Fibroblast of skin of left quadriceps (primary cell): ENCODE data around the gene RGS14.
A peak's percentile ranks its signal among the peaks of the same experiment; 100 is the strongest.
"Not testable (repeated sequence)": the region's sequence is repeated elsewhere in the genome, so short reads cannot be mapped to it uniquely, and the experiment has no call there.

Experiments
- DNase-seq, 2 experiments: peaks; one replicate each; pipeline ENCODE4 v3.0.0-alpha.2; 2013; ENCODE audit warnings: low read depth in 2 of 2

Gene RGS14

GRCh38 chr5:177403792-177404640, 46.3 kb downstream of the RGS14 start:
- DNase-seq = no peak

DNA sequence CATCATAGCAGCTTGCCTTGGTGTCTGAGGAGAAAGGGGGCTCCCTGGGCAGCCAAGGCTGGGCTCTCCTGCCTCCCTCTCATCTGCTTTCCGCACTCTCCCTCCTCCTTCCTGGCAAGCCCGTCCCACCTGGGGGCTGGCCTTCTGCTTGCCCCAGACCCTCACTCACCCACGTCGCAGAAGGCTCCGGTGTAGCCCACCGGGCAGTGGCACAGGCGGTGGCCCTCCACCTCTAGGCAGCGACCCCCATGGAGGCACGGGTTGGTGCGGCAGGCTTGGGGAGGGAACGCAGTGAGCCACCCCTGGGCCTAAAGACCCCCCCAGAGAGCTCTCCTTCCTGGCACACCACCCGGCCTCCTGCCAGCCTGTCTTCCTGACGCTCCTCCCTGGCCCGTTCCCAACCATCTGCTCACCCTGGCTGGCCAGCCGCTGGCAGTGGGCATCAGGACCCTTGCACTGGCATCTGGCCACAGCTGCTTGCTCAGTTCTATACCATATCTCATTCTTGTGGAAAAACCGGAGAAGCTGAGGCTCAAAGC, 47.0 kb downstream of the RGS14 start:
- DNase-seq = no peak

DNA sequence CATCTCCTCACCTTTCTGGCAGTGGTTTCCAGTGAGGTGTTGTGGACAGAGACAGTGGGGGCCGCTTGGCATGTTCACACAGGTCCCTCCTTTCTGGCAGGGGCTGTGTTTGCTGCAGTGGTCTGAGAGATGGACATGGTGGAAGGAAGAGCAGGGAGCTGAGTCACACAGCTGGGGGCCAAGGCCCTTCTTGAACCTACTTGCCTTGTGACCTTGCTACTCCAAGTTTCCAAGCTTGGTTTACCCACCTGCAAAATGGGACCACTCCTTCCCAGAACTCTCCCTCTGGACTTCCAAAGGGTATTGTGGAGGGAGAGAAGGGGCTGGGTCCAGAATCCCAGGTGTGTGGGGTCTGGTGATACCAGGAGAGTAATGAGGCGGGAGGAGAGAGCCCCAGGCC, 47.6 kb downstream of the RGS14 start:
- DNase-seq = no peak

DNA sequence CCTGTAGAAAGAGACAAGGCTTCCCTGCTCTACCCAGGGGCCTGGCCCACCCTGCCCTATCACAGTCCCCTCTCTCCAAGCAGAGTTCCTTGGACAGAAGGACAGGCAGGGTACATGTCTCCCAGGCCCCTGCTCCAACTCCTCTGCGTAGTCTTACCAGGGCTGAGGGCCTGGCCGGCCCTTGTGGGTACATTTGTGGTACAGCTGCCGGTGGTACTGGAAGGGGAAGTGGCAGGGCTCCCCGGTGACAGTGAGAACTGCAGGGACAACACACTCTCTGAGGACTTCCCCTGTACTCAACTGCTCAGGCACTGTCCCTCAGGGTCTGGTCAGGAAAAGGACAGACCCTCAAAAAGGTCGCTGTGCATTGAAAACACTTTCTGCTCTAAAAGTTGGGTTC, 48.1 kb downstream of the RGS14 start:
- DNase-seq = no peak

DNA sequence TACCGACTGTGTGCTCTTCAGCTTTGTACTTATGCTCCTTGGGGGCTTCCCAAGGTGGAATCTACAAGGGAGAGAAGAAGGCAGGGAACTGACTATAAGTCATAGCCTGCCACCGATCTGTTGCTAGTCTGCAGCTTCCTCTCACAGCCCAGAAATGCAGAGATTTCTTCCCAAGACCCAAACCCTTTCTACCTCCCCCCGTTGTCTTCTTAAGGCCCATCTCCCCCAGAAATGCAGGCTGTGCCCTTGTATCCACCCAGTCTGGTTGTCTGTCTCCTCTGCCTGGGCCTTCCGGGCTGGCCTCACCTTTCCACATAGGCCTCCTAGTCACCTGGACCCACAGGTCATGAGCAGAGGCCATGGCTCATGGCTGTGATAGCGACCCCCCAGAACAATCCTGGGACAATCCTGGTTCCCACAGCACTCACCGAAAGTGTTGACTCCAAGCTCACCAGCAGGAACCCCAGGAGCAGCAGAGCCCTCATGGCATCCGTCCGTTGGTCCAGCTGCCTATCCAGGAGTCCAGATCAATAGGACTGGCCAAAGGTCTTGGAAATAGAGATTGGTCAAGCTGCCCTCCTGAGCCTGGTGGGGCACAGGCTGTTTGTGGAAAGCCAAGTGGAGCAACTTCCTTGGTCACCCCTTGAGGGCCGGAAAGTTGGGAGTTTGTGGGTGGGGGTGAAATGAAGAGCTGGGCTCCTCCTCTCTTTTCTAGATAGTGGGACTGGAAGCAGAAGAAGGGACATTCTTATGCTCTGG, 51.5 kb downstream of the RGS14 start, which contains the start of gene F12:
TSS of gene F12 (minus strand) at position 522 of the 759 bp plus-strand sequence. CDS start at position 485, 37 bp downstream.
- no peak for DNase-seq

DNA sequence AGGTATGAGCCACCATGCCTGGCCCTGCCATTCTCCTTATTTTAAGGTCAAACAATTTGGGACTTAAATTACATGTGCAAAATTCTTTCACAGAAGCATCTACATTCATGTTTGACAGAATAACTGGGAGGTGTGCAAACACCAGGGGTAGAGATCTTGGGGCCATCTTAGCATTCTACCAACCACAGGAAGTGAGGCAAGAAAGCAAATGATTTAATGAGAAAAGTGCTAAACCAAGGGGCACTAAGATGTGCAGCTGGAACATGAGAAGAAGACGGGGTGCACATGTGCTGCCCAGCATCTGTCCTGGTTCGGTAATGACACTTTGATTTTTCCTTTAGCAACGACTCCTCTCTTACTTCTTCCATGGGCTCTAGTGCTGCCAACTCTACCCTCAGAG, 52.9 kb downstream of the RGS14 start:
- no peak for DNase-seq

- DNase-seq = no peak
Observed at GRCh38 chr5:177412603-177413233, 55.0 kb downstream of the RGS14 start.

DNA sequence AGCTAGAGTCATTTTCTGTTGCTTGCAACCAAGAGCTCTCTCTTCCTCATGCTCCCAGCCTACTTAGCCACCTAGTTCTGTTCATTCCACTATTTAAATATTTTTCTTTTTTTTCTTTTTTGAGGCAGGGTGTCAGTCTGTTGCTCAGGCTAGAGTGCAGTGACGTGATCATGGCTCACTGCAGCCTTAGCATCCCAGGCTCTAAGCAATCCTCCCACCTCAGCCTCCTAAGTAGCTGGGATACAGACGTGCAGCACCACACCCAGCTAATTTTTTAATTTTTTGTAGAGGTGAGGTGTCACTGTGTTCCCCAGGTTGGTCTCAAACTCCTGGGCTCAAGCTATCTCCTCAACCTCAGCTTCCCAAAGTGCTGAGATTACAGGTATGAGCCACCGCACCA, 56.8 kb downstream of the RGS14 start:
- DNase-seq = no peak

GRCh38 chr5:177417081-177417480, 59.4 kb downstream of the RGS14 start:
- not testable (repeated sequence) for DNase-seq

- peak in 1 of 2 experiments; percentile 42 for DNase-seq
Observed at GRCh38 chr5:177419046-177419445, 61.3 kb downstream of the RGS14 start.

DNA sequence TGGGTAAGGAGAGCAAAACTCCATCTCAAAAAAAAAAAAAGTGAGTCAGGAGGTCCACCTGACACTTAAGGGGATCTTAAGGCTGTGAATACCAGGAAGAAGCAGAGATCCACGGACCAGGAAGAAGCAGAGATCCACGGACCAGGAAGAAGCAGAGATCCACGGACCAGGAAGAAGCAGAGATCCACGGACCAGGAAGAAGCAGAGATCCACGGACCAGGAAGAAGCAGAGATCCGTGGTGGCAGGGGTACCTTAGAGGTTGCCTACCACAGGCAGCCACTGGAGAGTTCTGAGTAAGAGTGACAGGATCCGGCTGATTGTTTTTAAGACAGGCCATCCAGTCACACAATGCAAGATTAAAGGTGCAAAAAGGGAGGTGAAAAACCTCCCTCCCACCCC, 62.7 kb downstream of the RGS14 start:
- DNase-seq = not testable (repeated sequence)

DNA sequence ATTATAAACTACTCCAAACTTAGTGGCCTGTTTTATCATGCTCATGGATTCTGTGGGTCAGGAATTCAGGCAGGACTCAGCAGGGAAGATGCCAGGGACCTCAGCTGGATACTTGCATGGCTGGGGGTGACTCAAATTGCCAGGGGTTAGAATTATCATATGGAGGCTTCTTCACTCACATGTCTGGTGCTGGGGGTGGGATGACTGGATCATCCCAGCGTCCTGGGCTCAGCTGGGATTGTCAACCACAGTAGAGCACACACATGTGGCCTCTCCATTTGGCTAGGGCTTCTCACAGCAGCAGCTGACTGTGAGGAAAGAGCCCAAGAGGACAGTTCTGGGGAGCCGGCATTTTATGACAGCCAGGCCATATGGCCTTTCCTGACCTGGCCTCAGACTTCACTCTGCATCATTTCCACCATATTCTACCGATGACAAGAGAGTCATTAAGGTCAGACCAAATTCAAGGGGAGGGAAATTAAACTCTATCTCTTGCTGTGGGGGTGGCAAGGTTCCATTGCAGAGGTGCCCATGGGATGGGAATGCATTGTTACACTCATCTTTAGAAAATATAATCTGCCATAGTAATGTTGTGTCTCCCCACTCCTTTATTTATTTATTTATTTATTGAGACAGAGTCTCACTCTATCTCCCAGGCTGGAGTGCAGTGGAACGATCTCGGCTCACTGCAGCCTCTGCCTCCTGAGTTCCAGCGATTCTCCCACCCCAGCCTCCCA, 63.5 kb downstream of the RGS14 start:
- no peak for DNase-seq
